ENCODE data around the gene TCF12.

DNA sequence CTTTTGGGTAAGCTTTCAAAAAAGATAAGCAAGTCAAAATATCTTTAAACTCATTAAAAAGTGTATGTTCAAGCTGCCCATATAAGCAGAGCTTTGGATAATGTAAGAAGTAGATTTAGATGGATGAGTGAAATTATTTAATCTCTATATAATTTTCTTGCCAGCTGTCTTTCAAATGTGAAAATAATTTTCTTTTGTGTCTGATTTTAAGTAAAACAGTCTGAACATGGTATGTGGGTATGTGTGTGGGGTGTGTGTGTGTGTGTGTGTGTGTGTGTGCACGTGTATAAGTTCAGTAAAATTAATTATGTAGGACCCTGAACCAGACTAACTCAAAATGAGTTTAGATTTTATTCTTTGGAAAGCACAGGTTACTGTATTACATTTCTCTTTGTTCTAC lies 302.7 kb downstream of the TCF12 start:
- TF ChIP-seq, protein P1, sequence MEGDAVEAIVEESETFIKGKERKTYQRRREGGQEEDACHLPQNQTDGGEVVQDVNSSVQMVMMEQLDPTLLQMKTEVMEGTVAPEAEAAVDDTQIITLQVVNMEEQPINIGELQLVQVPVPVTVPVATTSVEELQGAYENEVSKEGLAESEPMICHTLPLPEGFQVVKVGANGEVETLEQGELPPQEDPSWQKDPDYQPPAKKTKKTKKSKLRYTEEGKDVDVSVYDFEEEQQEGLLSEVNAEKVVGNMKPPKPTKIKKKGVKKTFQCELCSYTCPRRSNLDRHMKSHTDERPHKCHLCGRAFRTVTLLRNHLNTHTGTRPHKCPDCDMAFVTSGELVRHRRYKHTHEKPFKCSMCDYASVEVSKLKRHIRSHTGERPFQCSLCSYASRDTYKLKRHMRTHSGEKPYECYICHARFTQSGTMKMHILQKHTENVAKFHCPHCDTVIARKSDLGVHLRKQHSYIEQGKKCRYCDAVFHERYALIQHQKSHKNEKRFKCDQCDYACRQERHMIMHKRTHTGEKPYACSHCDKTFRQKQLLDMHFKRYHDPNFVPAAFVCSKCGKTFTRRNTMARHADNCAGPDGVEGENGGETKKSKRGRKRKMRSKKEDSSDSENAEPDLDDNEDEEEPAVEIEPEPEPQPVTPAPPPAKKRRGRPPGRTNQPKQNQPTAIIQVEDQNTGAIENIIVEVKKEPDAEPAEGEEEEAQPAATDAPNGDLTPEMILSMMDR (IDR thresholded peaks at IDR 0.05), result no peak
- TF ChIP-seq, protein P2, sequence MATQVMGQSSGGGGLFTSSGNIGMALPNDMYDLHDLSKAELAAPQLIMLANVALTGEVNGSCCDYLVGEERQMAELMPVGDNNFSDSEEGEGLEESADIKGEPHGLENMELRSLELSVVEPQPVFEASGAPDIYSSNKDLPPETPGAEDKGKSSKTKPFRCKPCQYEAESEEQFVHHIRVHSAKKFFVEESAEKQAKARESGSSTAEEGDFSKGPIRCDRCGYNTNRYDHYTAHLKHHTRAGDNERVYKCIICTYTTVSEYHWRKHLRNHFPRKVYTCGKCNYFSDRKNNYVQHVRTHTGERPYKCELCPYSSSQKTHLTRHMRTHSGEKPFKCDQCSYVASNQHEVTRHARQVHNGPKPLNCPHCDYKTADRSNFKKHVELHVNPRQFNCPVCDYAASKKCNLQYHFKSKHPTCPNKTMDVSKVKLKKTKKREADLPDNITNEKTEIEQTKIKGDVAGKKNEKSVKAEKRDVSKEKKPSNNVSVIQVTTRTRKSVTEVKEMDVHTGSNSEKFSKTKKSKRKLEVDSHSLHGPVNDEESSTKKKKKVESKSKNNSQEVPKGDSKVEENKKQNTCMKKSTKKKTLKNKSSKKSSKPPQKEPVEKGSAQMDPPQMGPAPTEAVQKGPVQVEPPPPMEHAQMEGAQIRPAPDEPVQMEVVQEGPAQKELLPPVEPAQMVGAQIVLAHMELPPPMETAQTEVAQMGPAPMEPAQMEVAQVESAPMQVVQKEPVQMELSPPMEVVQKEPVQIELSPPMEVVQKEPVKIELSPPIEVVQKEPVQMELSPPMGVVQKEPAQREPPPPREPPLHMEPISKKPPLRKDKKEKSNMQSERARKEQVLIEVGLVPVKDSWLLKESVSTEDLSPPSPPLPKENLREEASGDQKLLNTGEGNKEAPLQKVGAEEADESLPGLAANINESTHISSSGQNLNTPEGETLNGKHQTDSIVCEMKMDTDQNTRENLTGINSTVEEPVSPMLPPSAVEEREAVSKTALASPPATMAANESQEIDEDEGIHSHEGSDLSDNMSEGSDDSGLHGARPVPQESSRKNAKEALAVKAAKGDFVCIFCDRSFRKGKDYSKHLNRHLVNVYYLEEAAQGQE (IDR thresholded peaks at IDR 0.05; ENCODE audit: insufficient read depth in 1 of 2, low read depth in 2 of 2, low read length in 1 of 2), result no peak
- TF ChIP-seq POLR2AphosphoS5 (IDR thresholded peaks at IDR 0.05; ENCODE audit: low read depth, low read length), result no peak
